ENCODE data around the gene FGF11.

FGF11 gene

GRCh38 chr17:7415784-7416183, 23.5 kb upstream of the FGF11 start:
- Mint-ChIP-seq H3K9me3 (no peaks in the 10 kb centered on the region), H3K36me3 (ENCODE audit: insufficient read depth) (no peaks in the 10 kb centered on the region), H3K4me1 (ENCODE audit: low read depth in 2 of 2) (peaks cover 1 to 4% of the 10 kb centered on the region in 2 donors), H3K27ac (no peak overlapping the region), H3K27me3 (peaks cover 7 to 10% of the 10 kb centered on the region in 2 donors), H3K4me3 (no peak overlapping the region)
- ATAC-seq (replicated peaks) (no peak), DNase-seq (no peak)

DNA sequence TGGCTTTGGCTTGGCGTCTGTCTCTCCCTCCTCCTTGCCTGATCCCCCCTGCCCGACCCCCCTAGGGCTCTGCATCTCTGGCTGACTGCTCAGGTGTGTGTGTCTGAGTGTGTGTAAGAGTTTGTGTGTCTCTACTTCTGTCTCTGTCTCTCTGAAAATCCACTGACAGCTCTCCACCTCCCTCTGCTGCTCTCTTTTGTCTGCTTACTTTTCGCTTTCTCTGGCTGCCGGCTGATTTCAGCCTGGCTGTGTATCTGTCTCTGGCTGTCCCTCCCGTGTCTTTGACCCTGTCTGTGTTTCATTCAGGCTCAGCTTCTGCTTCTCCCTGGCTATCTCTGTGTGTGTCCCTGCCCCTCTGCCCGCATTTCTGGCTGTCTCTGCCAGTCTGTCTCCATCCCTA, 23.0 kb upstream of the FGF11 start:
- H3K27ac Mint-ChIP-seq = no peak overlapping the region

GRCh38 chr17:7417056-7417655, 22.2 kb upstream of the FGF11 start:
- Mint-ChIP-seq H3K27ac (no peak overlapping the region), H3K4me3 (no peak overlapping the region), H3K27me3 (peaks cover 7 to 10% of the 10 kb centered on the region in 2 donors), H3K4me1 (ENCODE audit: low read depth in 2 of 2) (peaks cover 1 to 4% of the 10 kb centered on the region in 2 donors), H3K9me3 (no peaks in the 10 kb centered on the region), H3K36me3 (ENCODE audit: insufficient read depth) (no peaks in the 10 kb centered on the region)
- DNase-seq (no peak), ATAC-seq (replicated peaks) (no peak)

More for the DNA sequence above, 23.0 kb upstream of the FGF11 start:
- no peak for DNase-seq
- no peak for ATAC-seq (replicated peaks)
- peaks cover 1 to 4% of the 10 kb centered on the region in 2 donors for H3K4me1 Mint-ChIP-seq (ENCODE audit: low read depth in 2 of 2)
- no peaks in the 10 kb centered on the region for H3K36me3 Mint-ChIP-seq (ENCODE audit: insufficient read depth)
- no peaks in the 10 kb centered on the region for H3K9me3 Mint-ChIP-seq
- peaks cover 7 to 10% of the 10 kb centered on the region in 2 donors for H3K27me3 Mint-ChIP-seq
- no peak overlapping the region for H3K4me3 Mint-ChIP-seq

- H3K36me3 Mint-ChIP-seq (ENCODE audit: insufficient read depth) = no peaks in the 10 kb centered on the region
- peaks cover 0 to 4% of the 10 kb centered on the region in 2 donors for H3K4me1 Mint-ChIP-seq (ENCODE audit: low read depth in 2 of 2)
- ATAC-seq (replicated peaks) (no peak), DNase-seq (no peak)
- H3K27ac Mint-ChIP-seq = no peak overlapping the region
- no peak overlapping the region for H3K4me3 Mint-ChIP-seq
- H3K27me3 Mint-ChIP-seq = peaks cover 7 to 10% of the 10 kb centered on the region in 2 donors
- no peaks in the 10 kb centered on the region for H3K9me3 Mint-ChIP-seq
These were observed 20.7 kb upstream of the FGF11 start for GRCh38 chr17:7418472-7419152.

DNA sequence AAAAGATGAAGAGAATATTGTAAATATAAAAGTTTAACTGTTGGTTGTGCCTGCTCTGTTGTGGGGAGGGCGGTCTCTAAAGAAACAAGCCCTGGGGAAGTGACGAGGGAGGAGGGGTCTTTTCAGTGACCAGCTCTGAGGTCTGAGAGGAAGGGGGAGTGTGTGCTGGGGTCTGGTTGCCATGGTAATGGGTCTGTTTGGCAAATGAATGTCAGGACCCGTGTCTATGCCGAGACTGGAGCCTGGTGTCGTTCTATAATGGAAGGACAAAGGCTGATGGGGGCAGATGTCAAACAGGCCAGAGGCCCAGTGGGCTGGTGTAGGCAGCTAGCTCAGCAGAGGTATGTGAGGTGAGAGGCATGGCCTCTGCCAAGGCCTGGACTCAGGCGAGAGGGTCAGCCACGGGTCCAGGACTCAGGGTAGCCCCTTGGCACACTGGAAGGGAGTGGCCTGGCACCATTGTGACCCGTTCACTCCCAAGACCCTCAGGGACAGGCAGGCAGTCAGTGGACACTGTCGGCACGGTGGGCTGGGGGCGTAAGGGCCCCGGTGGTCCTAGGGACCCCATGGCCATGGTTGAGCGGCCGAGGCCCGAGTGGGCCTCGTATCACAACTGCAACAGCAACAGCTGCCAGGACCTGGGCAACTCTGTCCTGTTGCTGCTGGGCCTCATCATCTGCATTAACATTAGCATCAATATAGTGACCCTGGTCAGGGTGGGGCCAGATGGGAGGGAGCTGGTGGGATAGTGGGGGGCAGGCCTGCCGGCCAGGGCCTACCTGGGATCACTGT, 19.3 kb upstream of the FGF11 start, which contains the start of gene SPEM1:
Gene SPEM1, plus strand, starts transcription at position 506 of the 792 bp plus-strand sequence. Its CDS starts 61 bp downstream, at position 567.
- H3K27ac Mint-ChIP-seq = no peak within 1 kb of the TSS
- ATAC-seq (replicated peaks) (no peak), DNase-seq (no peak)

GRCh38 chr17:7421186-7421585, 18.1 kb upstream of the FGF11 start:
- no peak for DNase-seq
- H3K4me1 Mint-ChIP-seq (ENCODE audit: low read depth in 2 of 2) = peaks cover 1 to 4% of the 10 kb centered on the region in 2 donors
- H3K4me3 Mint-ChIP-seq = no peak overlapping the region
- H3K27ac Mint-ChIP-seq = no peak overlapping the region
- H3K9me3 Mint-ChIP-seq = no peaks in the 10 kb centered on the region
- peaks cover 7 to 10% of the 10 kb centered on the region in 2 donors for H3K27me3 Mint-ChIP-seq
- no peaks in the 10 kb centered on the region for H3K36me3 Mint-ChIP-seq (ENCODE audit: insufficient read depth)
- ATAC-seq (replicated peaks) = no peak

More for the DNA sequence above, 19.3 kb upstream of the FGF11 start, which contains the start of gene SPEM1:
- Mint-ChIP-seq H3K4me1 (ENCODE audit: low read depth in 2 of 2) (peaks cover 1 to 4% of the 10 kb centered on the region in 2 donors), H3K4me3 (no peak within 1 kb of the TSS), H3K36me3 (ENCODE audit: insufficient read depth) (no peaks in the 10 kb centered on the region), H3K9me3 (no peaks in the 10 kb centered on the region), H3K27me3 (peaks cover 7 to 10% of the 10 kb centered on the region in 2 donors)

GRCh38 chr17:7423679-7424078, 15.6 kb upstream of the FGF11 start:
- no peak overlapping the region for H3K4me3 Mint-ChIP-seq

GRCh38 chr17:7425316-7425715, 14.0 kb upstream of the FGF11 start, which contains the start of gene SPEM2:
SPEM2 (plus strand) TSS chr17:7425616; CDS start chr17:7425689, 73 bp downstream.
- DNase-seq (no peak), ATAC-seq (replicated peaks) (no peak)
- no peaks in the 10 kb centered on the region for H3K9me3 Mint-ChIP-seq
- H3K27me3 Mint-ChIP-seq = no peaks in the 10 kb centered on the region
- H3K4me3 Mint-ChIP-seq = no peak within 1 kb of the TSS
- H3K36me3 Mint-ChIP-seq (ENCODE audit: insufficient read depth) = no peaks in the 10 kb centered on the region
- peaks cover 0 to 1% of the 10 kb centered on the region in 2 donors for H3K4me1 Mint-ChIP-seq (ENCODE audit: low read depth in 2 of 2)
- H3K27ac Mint-ChIP-seq = peak within 1 kb of the TSS in 1 of 2 donors; percentile 36

More at GRCh38 chr17:7423679-7424078, 15.6 kb upstream of the FGF11 start:
- DNase-seq = no peak
- Mint-ChIP-seq H3K4me1 (ENCODE audit: low read depth in 2 of 2) (peaks cover 0 to 1% of the 10 kb centered on the region in 2 donors), H3K27ac (peak overlapping the region in 1 of 2 donors; percentile 36), H3K27me3 (peaks cover 7 to 8% of the 10 kb centered on the region in 2 donors), H3K9me3 (no peaks in the 10 kb centered on the region), H3K36me3 (ENCODE audit: insufficient read depth) (no peaks in the 10 kb centered on the region)
- ATAC-seq (replicated peaks) = no peak

- H3K27me3 Mint-ChIP-seq = no peaks in the 10 kb centered on the region
- H3K9me3 Mint-ChIP-seq = no peaks in the 10 kb centered on the region
- no peak for ATAC-seq (replicated peaks)
- no peaks in the 10 kb centered on the region for H3K36me3 Mint-ChIP-seq (ENCODE audit: insufficient read depth)
- no peak overlapping the region for H3K4me3 Mint-ChIP-seq
- no peak overlapping the region for H3K27ac Mint-ChIP-seq
- DNase-seq = no peak
- peaks cover 0 to 1% of the 10 kb centered on the region in 2 donors for H3K4me1 Mint-ChIP-seq (ENCODE audit: low read depth in 2 of 2)
These were observed 13.6 kb upstream of the FGF11 start for GRCh38 chr17:7425756-7426155.

- Mint-ChIP-seq H3K27ac (no peak overlapping the region), H3K27me3 (no peaks in the 10 kb centered on the region), H3K4me1 (ENCODE audit: low read depth in 2 of 2) (peaks cover 0 to 1% of the 10 kb centered on the region in 2 donors), H3K36me3 (ENCODE audit: insufficient read depth) (no peaks in the 10 kb centered on the region), H3K9me3 (no peaks in the 10 kb centered on the region), H3K4me3 (no peak overlapping the region)
- DNase-seq (no peak), ATAC-seq (replicated peaks) (no peak)
These were observed 13.0 kb upstream of the FGF11 start for GRCh38 chr17:7426203-7426863.

DNA sequence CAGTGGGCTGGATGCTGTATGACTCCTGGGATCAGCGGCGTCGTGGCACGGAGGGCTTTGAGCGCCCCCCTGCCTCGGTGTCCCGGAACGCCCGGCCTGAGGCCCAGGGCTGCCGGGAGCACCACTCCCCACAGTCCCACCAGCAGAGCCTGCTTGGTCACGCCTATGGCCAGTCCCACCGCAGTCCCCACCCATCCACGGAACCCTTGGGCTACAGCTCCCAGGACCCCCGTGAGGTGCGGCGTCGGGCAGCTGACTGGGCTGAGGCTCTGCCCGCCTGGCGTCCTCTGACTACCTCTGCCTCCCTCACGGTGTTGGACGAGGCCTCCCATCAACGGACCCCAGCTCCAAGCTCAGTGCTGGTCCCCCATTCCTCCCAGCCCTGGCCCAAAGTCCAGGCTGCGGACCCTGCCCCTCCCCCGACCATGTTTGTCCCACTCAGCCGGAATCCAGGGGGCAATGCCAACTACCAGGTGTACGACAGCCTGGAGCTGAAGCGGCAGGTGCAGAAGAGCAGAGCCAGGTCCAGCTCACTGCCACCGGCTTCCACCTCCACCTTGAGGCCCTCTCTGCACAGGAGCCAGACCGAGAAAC, 12.3 kb upstream of the FGF11 start:
- H3K36me3 Mint-ChIP-seq (ENCODE audit: insufficient read depth) = no peaks in the 10 kb centered on the region
- H3K9me3 Mint-ChIP-seq = no peaks in the 10 kb centered on the region
- no peaks in the 10 kb centered on the region for H3K27me3 Mint-ChIP-seq
- DNase-seq (no peak), ATAC-seq (replicated peaks) (no peak)
- peaks cover 0 to 1% of the 10 kb centered on the region in 2 donors for H3K4me1 Mint-ChIP-seq (ENCODE audit: low read depth in 2 of 2)
- H3K27ac Mint-ChIP-seq = no peak overlapping the region
- no peak overlapping the region for H3K4me3 Mint-ChIP-seq

DNA sequence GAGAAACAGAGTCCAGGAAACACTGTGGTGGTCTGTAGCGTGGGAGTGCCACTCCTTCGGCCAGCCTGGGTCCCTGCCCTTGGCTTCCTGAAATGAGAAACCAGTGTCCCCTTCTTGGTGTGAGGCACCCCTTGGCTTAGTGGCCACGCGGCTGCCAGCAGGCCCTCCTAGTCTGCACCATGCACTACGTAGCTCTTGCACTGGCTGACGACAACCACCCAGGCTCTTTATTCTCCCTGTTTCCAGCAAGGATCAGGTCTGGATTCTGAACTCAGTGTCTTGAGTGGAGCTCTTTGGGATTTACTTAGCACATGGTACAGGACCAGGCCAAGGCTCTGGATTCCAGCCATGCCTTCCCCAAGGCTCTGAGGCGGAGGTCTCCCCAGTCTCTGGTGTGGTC, 11.8 kb upstream of the FGF11 start:
- Mint-ChIP-seq H3K4me3 (no peak overlapping the region), H3K9me3 (no peaks in the 10 kb centered on the region), H3K27me3 (no peaks in the 10 kb centered on the region), H3K4me1 (ENCODE audit: low read depth in 2 of 2) (peaks cover 0 to 1% of the 10 kb centered on the region in 2 donors), H3K27ac (no peak overlapping the region), H3K36me3 (ENCODE audit: insufficient read depth) (no peaks in the 10 kb centered on the region)
- ATAC-seq (replicated peaks) (no peak), DNase-seq (no peak)

DNA sequence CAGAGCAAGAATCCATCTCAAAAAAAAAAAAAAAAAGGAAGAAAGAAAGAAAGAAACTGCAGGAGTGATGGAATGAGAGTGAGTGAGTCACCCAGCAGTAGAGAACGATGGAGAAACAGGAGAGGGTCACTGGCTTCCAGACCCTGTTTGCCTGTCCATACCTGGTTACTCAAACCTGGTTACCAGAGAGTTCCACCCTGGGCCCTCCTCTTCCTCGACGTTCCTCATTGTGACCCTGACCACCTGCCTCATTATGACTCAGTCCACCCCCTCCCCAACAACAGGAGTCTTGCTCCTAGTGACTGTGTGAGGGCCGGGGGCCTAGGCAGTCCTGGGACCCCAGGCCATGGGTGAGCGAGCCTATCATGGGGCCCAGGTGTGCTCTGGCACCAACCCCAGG, 10.8 kb upstream of the FGF11 start, which contains the start of gene SPEM3:
Gene SPEM3, plus strand, starts transcription at position 301 of the 400 bp plus-strand sequence. Its CDS starts 46 bp downstream, at position 347.
- Mint-ChIP-seq H3K36me3 (ENCODE audit: insufficient read depth) (no peaks in the 10 kb centered on the region), H3K4me1 (ENCODE audit: low read depth in 2 of 2) (peaks cover 0 to 1% of the 10 kb centered on the region in 2 donors), H3K27me3 (no peaks in the 10 kb centered on the region), H3K9me3 (no peaks in the 10 kb centered on the region), H3K27ac (no peak within 1 kb of the TSS), H3K4me3 (no peak within 1 kb of the TSS)
- DNase-seq (no peak), ATAC-seq (replicated peaks) (no peak)
